ENCODE measurements around the gene GIMAP2.
A peak's percentile ranks its signal among the peaks of the same experiment; 100 is the strongest.

The GIMAP2 gene

DNA sequence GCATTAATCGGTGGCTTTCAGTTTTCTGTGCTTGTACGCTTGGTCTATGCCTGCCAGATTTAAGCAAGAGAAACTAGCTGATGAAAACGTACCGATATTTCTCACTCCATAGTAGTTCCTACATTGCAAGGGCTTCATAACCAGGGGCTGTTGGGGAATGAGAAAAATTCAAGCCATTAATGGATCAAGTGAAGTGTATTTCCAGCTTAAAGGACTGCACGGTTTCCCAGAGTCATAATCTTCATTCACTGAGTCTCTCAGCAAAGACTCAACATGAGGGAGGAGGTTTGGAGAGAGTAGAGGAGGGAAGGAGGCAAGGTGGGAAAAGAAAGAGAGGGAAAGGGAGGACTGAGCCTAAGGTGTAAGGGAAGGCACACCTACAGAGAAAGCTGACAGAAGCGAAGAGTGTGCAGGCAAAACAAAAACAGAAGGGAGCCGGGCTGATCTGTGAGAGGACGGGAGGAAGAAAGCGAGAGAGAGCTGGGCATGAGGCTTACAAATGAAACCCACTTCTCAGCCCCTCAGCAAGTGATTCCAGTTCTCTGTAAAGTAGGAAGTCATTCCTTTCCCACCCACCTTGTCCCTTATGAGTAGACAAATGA is 625 bp downstream of the GIMAP2 start:
- TF ChIP-seq, protein P1, sequence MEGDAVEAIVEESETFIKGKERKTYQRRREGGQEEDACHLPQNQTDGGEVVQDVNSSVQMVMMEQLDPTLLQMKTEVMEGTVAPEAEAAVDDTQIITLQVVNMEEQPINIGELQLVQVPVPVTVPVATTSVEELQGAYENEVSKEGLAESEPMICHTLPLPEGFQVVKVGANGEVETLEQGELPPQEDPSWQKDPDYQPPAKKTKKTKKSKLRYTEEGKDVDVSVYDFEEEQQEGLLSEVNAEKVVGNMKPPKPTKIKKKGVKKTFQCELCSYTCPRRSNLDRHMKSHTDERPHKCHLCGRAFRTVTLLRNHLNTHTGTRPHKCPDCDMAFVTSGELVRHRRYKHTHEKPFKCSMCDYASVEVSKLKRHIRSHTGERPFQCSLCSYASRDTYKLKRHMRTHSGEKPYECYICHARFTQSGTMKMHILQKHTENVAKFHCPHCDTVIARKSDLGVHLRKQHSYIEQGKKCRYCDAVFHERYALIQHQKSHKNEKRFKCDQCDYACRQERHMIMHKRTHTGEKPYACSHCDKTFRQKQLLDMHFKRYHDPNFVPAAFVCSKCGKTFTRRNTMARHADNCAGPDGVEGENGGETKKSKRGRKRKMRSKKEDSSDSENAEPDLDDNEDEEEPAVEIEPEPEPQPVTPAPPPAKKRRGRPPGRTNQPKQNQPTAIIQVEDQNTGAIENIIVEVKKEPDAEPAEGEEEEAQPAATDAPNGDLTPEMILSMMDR (IDR thresholded peaks at IDR 0.05; ENCODE audit: borderline replicate concordance, insufficient read depth, low read depth, low read length) = no peak
- H3K4me3 ChIP-seq (ENCODE audit: low read depth, low read length) = peak overlapping the region; percentile 52

DNA sequence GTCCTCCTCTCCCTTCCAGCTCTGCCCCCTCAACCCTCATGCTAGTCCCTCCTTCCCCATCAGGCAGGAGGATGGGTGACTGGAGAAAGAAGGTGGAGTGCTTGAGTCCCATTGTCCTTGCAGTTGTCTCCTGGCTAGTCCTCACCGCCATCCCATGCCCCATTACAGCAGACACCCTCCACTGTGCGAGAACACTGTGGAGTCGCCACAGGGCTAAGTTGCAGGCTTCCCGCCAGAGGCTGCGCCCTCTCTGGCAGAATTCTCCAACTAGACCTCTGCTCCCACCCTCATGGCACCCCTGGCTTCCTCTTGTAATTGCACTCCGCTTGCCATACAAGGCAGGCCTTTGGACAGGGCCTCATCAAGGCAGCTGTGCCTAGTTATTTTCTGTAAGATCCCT is 3.1 kb downstream of the GIMAP2 start:
- TF ChIP-seq, protein P1 (IDR thresholded peaks at IDR 0.05; ENCODE audit: borderline replicate concordance, insufficient read depth, low read depth, low read length) = no peak

DNA sequence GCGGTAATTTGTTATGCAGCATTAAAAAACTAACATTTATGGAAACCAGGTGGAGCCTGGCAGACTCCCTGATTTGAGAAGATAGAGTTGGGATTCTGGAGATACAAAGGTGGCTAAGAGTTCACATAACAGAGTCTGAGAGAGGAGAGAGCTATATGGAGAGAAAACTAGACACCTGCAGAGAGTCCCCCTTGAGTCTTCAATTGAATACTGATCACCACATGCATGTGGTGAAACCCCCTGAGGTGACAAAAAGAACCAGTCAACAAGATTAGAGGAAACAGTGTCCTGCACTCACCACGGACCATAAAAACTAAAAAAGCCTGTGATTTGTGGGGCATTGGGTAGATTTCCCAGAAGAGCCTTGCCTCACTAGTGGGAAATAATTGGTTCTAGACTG is 10.1 kb downstream of the GIMAP2 start:
- TF ChIP-seq, protein P1 (IDR thresholded peaks at IDR 0.05; ENCODE audit: borderline replicate concordance, insufficient read depth, low read depth, low read length) = no peak
- H3K4me3 ChIP-seq (ENCODE audit: low read depth, low read length) = no peak overlapping the region

More for the DNA sequence above, 3.1 kb downstream of the GIMAP2 start:
- H3K4me3 ChIP-seq (ENCODE audit: low read depth, low read length) = no peak overlapping the region

DNA sequence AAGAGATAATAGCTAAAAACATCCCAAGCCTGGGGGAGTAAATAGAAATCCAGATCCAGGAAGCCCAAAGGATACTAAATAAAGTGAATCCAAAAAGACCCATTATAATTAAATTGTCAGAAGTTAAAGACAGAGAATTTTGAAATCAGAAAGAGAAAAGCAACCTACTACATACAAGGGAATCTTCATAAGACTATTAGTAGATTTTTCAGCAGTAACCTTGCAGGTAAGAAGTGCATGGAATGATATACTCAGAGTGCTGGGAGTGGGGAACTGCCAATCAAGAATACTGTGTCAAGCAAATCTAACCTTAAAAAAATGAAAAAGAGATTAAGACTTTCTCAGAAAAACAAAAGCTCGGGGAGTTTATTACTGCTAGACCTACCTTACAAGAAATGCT is 17.7 kb downstream of the GIMAP2 start:
- TF ChIP-seq, protein P1 (IDR thresholded peaks at IDR 0.05; ENCODE audit: borderline replicate concordance, insufficient read depth, low read depth, low read length) = no peak
- H3K4me3 ChIP-seq (ENCODE audit: low read depth, low read length) = no peak overlapping the region

DNA sequence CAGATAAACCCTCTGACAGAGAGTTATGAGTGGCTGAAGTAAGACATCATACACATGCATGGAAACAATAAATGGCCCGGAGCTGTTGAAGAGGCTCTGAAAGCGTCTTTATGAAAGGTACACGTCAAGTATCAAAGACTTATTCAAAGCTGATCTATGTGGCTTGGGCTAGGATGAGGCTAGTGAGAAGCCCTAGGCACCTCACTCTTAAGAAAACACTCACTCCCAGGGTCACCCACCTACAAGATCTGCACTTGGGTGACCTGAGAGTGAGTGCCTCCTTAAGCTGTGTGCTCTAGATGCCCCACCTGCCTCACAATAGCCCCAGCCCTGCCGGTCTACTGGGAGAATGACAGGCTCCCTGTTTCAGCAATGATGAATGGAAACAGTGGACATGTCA is 29.8 kb downstream of the GIMAP2 start:
- TF ChIP-seq, protein P1 (IDR thresholded peaks at IDR 0.05; ENCODE audit: borderline replicate concordance, insufficient read depth, low read depth, low read length) = peak; percentile 44; the same call in 1 of the 2 replicates
- H3K4me3 ChIP-seq (ENCODE audit: low read depth, low read length) = no peak overlapping the region

DNA sequence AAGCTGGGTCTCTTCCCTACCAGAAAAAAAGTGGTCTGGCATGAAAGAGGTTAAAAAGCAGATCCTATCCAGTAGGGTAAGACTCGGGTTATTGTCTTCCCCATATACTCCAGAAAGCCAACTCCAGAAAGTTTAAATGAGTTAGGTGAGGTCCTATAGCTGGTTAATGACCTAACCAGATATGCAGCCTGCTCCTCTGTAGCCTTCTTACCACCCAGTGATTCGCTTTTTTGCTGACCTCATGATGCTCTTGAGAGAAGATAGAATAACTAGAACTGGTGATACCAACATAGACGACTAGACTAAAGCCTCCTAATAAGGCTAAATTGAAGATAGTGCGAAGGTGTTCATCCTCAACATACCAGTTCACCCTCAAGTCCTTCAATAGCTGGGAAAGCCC is 30.2 kb downstream of the GIMAP2 start:
- TF ChIP-seq, protein P1 (IDR thresholded peaks at IDR 0.05; ENCODE audit: borderline replicate concordance, insufficient read depth, low read depth, low read length) = no peak
- no peak overlapping the region for H3K4me3 ChIP-seq (ENCODE audit: low read depth, low read length)

DNA sequence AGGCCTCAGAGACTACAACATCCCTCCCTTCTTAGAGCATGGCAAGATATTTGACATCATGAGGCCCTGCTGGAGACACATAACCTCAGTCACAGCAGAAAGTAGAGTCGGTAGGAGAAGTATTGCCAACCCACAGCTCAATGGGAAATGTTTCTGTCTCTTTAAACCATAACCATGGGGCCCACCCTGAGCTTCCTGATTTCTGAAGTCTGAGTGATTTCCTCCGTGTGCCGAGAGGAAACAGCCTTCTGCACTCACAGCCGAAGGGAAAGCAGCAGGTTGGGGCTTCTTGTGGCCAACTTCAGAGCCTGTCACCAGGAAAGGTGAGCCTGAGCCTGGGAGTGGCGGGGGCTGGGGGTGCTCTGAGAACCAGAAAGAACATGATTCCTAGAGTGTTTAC is 30.9 kb downstream of the GIMAP2 start, which contains the start of gene GIMAP1:
GIMAP1 (plus strand) TSS at position 246 of the 400 bp plus-strand sequence. CDS start 2,435 bp downstream, outside the sequence.
- TF ChIP-seq, protein P1 (IDR thresholded peaks at IDR 0.05; ENCODE audit: borderline replicate concordance, insufficient read depth, low read depth, low read length) = no peak

More for the DNA sequence above, 30.9 kb downstream of the GIMAP2 start, which contains the start of gene GIMAP1:
- H3K4me3 ChIP-seq (ENCODE audit: low read depth, low read length) = peak within 1 kb of the TSS; percentile 68
